Stomach (tissue), 9 donors: Measurements from ENCODE around the gene KCNQ1. TPM values are rescaled to one million over a fixed set of nuclear protein-coding genes. Genes with fewer than 3 reads are reported as not detected.
A peak's percentile ranks its signal among the peaks of the same experiment; 100 is the strongest.

Source experiments
- DNase-seq, 2 donors: peaks; one replicate each; pipeline versions ENCODE4 v3.0.0 to v3.0.0-alpha.2; 2013 to 2019
- H3K27ac ChIP-seq, 5 donors: fragments of 200-600 bp in 4 of 5; sonication (generic) in 4 of 5; one replicate each; pipeline ENCODE4 v1.5.1; 2013 to 2019; ENCODE audit warnings: mild to moderate bottlenecking in 1 of 5, moderate library complexity in 1 of 5
- H3K27me3 ChIP-seq, 3 donors: fragments of 200-600 bp; sonication (generic); one replicate each; pipeline ENCODE4 v1.5.1; 2017 to 2019; ENCODE audit warnings: mixed run types in 1 of 3
- H3K36me3 ChIP-seq, 4 donors: fragments of 200-600 bp; sonication (generic); 1 replicate in 3 of 4; 2 replicates in 1 of 4; pipeline ENCODE4 v1.5.1; 2016 to 2019
- H3K4me1 ChIP-seq, 4 donors: fragments of 200-600 bp; sonication (generic); one replicate each; pipeline ENCODE4 v1.5.1; 2016 to 2019
- H3K4me3 ChIP-seq, 4 donors: fragments of 200-600 bp; sonication (generic) in 3 of 4; one replicate each; pipeline ENCODE4 v1.5.1; 2016 to 2019; ENCODE audit warnings: mild to moderate bottlenecking in 1 of 4
- H3K9me3 ChIP-seq, 4 donors: fragments of 200-600 bp; sonication (generic); one replicate each; pipeline ENCODE4 v1.5.1; 2016 to 2019
- CTCF ChIP-seq, 7 experiments: fragments of 450-650 bp in 4 of 7; fragments of 200-600 bp in 3 of 7; sonication (generic) in 3 of 7; IDR thresholded peaks; one replicate each; pipeline ENCODE4 v1.5.1; 2016 to 2019; ENCODE audit warnings: antibody characterized with exemption in 7 of 7, control low read depth in 2 of 7, mild to moderate bottlenecking in 1 of 7
- EP300 ChIP-seq: sonication (generic); formaldehyde crosslinking; IDR thresholded peaks from one replicate; pipeline ENCODE4 v1.6.1; 2017; ENCODE audit warnings: antibody characterized with exemption
- POLR2A ChIP-seq, 4 donors: fragments of 450-650 bp; IDR thresholded peaks; one replicate each; pipeline ENCODE4 v1.6.1; 2016; ENCODE audit warnings: antibody characterized with exemption in 4 of 4, control low read depth in 2 of 4, mild to moderate bottlenecking in 1 of 4, moderate library complexity in 1 of 4
- POLR2AphosphoS5 ChIP-seq, 3 donors: sonication (generic); formaldehyde crosslinking; IDR thresholded peaks; one replicate each; pipeline ENCODE4 v1.6.1; 2016; ENCODE audit warnings: antibody characterized with exemption in 3 of 3
- WGBS, 5 donors: extraction: QIAGEN DNeasy Blood & Tissue Kit in 3 of 5; methylation state at CpG; one replicate each; pipeline versions ENCODE4 v1.1.5 to v1.1.7; 2013 to 2018; 5-methylcytosine and 5-hydroxymethylcytosine counted together
- intact Hi-C: fragments of 100-400 bp; cut with DNase I; formaldehyde crosslinking; loops from one replicate; pipeline ENCODE4 v1.15.1; 2023; ENCODE audit warnings: low total_unique reads
- polyA plus RNA-seq, 3 donors: library from polyadenylated mRNA; stranded (reverse); fragments of 200-250 nt; gene quantifications; one replicate each; pipeline ENCODE4 v1.2.3, GENCODE V29; 2013
- total RNA-seq, 5 donors: library from RNA; depleted of rRNA; stranded (reverse); fragments of >200 nt; gene quantifications; one replicate each; pipeline versions ENCODE4 v1.1.0 to v1.2.3, GENCODE V29; 2014 to 2016
- donor health status: healthy with polysubstance abuse.
- donor health status: Bipolar disorder and iron deficiency.
- donor health status: healthy.

Gene KCNQ1
- total and polyA plus RNA-seq, 8 donors, result 12.1 to 155 (median 49.0) TPM

- no peak for DNase-seq
- TF ChIP-seq CTCF (IDR thresholded peaks at IDR 0.05), result no peak
- TF ChIP-seq EP300, result no peak
- no peak for TF ChIP-seq POLR2AphosphoS5 (IDR thresholded peaks at IDR 0.05)
- no peak for TF ChIP-seq POLR2A (IDR thresholded peaks at IDR 0.05)
- peaks cover 0 to 8% (median 0%) of the 10 kb centered on the region in 4 donors for H3K9me3 ChIP-seq
- no peaks in the 10 kb centered on the region for H3K36me3 ChIP-seq
- peaks cover 11 to 26% (median 17%) of the 10 kb centered on the region in 4 donors for H3K4me1 ChIP-seq
- WGBS, 5 donors, result 87 to 94% (median 91%) methylated on average over 11 of the region's 11 CpGs
- peaks cover 12 to 80% (median 49%) of the 10 kb centered on the region in 3 donors for H3K27me3 ChIP-seq
- no peak overlapping the region for H3K27ac ChIP-seq
- intact Hi-C loops, result no loop called here
- no peak overlapping the region for H3K4me3 ChIP-seq
These were observed 421.2 kb downstream of the KCNQ1 start for GRCh38 chr11:2865922-2866577.

GRCh38 chr11:2867142-2867541 lies 422.3 kb downstream of the KCNQ1 start:
- Histone ChIP-seq H3K36me3 (no peaks in the 10 kb centered on the region), H3K9me3 (peaks cover 0 to 8% (median 0%) of the 10 kb centered on the region in 4 donors), H3K27me3 (peaks cover 12 to 80% (median 48%) of the 10 kb centered on the region in 3 donors), H3K4me3 (no peak overlapping the region), H3K4me1 (peaks cover 10 to 22% (median 15%) of the 10 kb centered on the region in 4 donors), H3K27ac (no peak overlapping the region)
- 82 to 100% (median 93%) methylated on average over 1 to 5 of the region's 5 CpGs for WGBS, 5 donors
- TF ChIP-seq CTCF (IDR thresholded peaks at IDR 0.05) (no peak), EP300 (no peak), POLR2AphosphoS5 (IDR thresholded peaks at IDR 0.05) (no peak), POLR2A (IDR thresholded peaks at IDR 0.05) (no peak)
- DNase-seq, result no peak
- intact Hi-C loops, result no loop called here

DNA sequence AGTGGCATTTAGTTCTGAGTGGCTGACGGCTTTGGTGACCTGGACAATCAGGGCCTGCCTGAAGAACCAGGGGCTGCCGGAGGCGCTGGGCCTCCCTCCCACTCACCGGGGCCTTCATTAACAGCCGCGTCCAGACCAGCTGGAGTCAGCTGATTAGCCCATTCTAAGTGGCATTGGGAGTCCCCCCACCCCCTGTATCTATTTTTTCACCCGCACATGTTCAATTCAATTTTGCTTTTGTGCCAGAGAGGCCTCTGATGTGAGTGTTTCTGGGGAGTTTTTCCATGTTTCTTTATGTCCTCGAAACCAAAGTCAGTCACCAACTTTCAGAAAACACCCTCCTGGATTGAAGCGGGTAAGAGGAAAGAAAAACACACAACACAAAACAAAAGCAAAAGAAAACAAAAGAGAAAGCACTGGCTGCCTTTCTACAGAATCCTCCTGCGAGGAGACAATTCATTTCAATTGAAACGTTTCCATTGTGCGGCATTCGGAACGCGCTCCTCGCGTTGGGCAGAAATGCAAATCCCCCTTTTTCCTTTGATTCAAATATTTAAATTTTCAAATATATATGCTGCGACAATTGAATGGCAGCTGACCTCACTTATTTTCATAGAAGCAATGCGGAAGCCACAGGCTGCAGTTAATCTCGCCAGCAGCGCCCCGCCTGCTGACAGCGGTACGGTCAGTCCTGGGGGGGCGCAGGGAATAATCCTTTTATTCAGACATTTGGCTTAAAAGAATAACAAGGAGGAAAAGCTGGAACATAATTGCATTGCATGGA lies 423.1 kb downstream of the KCNQ1 start:
- TF ChIP-seq CTCF (IDR thresholded peaks at IDR 0.05) (no peak), POLR2AphosphoS5 (IDR thresholded peaks at IDR 0.05) (no peak), EP300 (no peak), POLR2A (IDR thresholded peaks at IDR 0.05) (no peak)
- Histone ChIP-seq H3K36me3 (no peaks in the 10 kb centered on the region), H3K4me1 (peaks cover 3 to 15% (median 8%) of the 10 kb centered on the region in 4 donors), H3K27ac (no peak overlapping the region), H3K27me3 (peaks cover 12 to 72% (median 42%) of the 10 kb centered on the region in 3 donors), H3K4me3 (peak overlapping the region in 1 of 4 donors; percentile 32), H3K9me3 (peaks cover 0 to 8% (median 0%) of the 10 kb centered on the region in 4 donors)
- DNase-seq, result no peak
- 64 to 80% (median 74%) methylated on average over 25 of the region's 25 CpGs for WGBS, 5 donors
- intact Hi-C loops, result no loop called here

GRCh38 chr11:2868506-2869133 lies 423.8 kb downstream of the KCNQ1 start:
- no peak for DNase-seq
- WGBS, 5 donors, result 24 to 39% (median 27%) methylated on average over 15 to 16 of the region's 16 CpGs
- Histone ChIP-seq H3K36me3 (no peaks in the 10 kb centered on the region), H3K4me3 (peak overlapping the region in 2 of 4 donors; percentile 5 to 32), H3K9me3 (peaks cover 0 to 8% (median 0%) of the 10 kb centered on the region in 4 donors), H3K27ac (no peak overlapping the region), H3K4me1 (peaks cover 0 to 8% (median 2%) of the 10 kb centered on the region in 4 donors), H3K27me3 (peaks cover 12 to 65% (median 35%) of the 10 kb centered on the region in 3 donors)
- intact Hi-C loops, result no loop called here
- no peak for TF ChIP-seq EP300
- no peak for TF ChIP-seq CTCF (IDR thresholded peaks at IDR 0.05)
- TF ChIP-seq POLR2AphosphoS5 (IDR thresholded peaks at IDR 0.05), result no peak
- TF ChIP-seq POLR2A (IDR thresholded peaks at IDR 0.05), result no peak
